Activated CD4-positive, alpha-beta T cell treated with anti-CD3 and anti-CD28 coated beads for 1 hour (primary cell): ENCODE data around the gene AADACL2.
"Not testable (repeated sequence)": the region's sequence is repeated elsewhere in the genome, so short reads cannot be mapped to it uniquely, and the experiment has no call there.

Experiments used
- DNase-seq: peaks from one replicate; pipeline ENCODE4 v3.0.0-alpha.2; 2020

Gene AADACL2

GRCh38 chr3:151766454-151766853 is 32.7 kb downstream of the AADACL2 start:
- no peak for DNase-seq

GRCh38 chr3:151768393-151768930 is 34.7 kb downstream of the AADACL2 start:
- DNase-seq = no peak

GRCh38 chr3:151769175-151769574 is 35.4 kb downstream of the AADACL2 start:
- DNase-seq = no peak

GRCh38 chr3:151770956-151771355 is 37.2 kb downstream of the AADACL2 start:
- no peak for DNase-seq

DNA sequence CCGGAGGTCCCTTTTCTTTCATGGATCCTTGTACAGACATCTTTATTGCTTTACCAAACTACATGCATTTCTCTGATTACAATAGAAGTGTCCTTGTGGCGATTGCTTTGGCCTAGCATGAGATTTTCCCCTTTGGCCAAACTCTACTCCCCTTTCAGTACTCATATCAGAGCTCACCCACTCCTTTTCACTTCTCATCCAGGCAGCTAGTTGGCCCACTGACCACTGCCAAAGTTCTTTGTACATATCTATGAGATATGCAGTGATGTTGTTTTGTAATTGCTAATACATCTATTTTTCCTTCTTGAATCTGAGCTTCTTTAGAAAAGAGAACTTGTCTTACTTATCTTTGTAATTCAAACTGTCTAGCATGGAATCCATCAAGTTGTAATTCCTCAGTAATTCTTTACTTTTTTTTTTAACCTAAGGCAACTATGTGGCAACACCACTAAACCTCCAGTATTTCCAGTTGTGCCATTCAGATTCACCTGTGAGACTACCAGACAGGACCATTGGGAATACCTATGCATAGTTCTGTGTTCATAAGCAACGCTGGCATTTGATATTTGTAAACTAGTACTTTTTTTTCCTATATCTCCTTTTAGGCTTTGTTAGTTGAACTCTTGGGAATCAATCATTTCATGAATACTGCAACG is 39.2 kb downstream of the AADACL2 start:
- DNase-seq = no peak

DNA sequence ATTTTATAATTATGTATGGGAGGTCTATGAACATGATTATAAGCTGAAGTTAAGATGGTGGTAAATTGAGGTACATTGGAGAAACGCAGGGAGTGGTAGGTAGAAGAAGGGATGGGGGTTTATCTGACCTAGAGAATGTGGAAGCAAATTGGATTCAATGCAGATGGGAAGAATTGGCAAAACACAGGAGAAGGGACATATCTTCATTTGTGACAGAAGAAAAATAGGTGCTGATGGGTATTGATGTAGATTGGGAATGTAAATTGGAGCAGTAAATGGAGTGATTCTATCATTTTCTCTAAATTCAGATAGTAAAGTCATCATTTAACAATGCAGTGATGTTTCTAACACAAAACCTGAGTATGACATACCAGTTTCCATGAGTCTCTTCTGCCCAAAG is 40.5 kb downstream of the AADACL2 start:
- no peak for DNase-seq

DNA sequence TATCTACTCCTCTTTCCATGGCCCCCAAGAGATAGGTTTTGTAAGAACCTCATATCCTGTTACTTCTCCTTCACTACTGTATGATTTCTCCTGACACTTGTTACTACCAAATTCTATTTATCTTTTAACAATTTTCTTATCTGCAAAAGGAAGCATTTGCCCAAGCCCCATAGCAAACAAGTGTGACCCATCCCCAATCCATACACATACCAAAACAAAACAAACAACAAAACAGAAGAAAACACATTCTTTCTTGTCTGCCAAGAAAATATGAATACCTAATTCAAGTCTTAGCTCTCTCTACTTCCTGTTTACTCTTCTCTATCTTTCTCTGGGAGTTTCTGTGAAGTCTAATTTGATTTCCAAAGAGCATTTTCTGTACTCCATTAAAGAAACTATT is 41.2 kb downstream of the AADACL2 start:
- no peak for DNase-seq

GRCh38 chr3:151775314-151776258 is 41.9 kb downstream of the AADACL2 start:
- no peak for DNase-seq

DNA sequence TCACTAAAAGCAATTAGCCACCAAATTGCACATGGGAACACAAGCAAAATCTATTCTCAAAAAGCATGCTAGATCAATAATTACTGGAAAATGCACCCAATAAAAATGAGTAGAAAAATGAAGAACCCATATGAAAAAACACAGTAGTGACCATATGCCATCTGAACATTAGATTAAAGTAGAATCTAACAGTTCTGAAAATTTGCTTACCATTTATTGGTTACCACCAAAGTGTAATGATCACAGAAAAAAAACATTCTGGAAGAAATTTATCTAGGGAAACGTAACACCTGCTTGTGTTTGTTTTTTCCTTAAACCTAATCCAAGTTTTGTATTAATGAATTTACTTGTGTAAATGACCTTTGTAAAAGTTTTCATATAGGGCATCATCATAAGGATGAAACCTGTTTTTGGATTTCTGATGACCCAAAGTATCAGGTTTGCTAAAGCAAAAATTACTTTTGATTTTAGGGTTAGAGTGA is 42.6 kb downstream of the AADACL2 start:
- DNase-seq = no peak

DNA sequence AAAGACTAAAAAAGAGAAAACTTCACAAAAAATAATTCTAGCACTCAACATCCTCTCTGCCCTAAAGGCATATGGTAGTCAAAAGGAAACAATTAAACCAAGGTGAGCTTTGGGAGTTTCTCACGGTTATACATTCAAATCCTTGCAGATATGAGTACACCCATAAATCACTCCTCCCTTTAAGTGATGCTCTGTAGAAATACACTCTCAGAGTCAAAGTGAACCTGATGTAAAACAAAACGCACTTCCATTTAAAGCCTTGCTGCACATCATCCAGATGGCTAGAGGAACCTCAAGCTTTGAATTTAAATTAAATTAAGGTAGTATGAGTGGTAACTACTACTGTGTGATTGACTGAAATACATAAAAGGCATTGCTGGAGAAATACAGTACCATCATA is 44.2 kb downstream of the AADACL2 start:
- no peak for DNase-seq

DNA sequence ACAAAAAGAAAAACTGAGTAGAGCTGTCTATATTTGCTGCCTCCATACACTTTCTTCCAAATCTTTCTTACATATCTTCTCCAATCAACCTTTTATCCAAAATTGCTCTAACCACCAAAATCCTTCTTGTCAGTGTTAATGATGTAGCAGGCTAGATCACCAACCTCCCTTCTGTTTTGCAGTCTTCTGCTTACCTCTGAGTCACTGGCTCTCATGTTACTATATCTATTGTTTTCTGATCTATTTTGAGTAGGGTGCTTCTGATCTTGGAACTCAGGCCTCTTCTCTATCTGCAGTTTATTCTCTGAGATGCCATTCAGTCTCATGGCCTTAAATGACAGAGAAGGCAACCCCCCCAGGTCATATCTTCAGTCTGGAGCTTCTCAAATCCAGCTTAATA is 53.9 kb downstream of the AADACL2 start:
- no peak for DNase-seq

DNA sequence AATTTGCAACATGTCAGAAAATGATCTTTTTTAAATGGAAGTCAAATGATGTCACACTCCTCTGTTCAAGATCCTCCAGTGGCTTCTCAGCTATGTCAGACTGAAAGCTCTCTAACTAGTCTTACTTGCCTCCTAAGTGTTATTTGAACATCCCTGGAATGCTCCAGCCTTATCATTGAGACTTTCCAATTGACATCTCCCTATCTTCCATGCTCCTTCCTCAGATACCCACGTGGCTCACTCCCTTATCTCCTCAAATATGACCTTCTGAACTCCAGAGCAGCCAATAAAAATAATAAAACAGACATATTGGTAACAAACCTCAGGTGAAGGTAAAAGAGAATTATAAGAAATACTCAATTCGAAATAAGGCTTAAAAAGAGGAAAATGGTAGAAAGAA is 54.7 kb downstream of the AADACL2 start:
- DNase-seq = no peak

GRCh38 chr3:151789853-151790463 is 56.2 kb downstream of the AADACL2 start:
- DNase-seq = no peak

DNA sequence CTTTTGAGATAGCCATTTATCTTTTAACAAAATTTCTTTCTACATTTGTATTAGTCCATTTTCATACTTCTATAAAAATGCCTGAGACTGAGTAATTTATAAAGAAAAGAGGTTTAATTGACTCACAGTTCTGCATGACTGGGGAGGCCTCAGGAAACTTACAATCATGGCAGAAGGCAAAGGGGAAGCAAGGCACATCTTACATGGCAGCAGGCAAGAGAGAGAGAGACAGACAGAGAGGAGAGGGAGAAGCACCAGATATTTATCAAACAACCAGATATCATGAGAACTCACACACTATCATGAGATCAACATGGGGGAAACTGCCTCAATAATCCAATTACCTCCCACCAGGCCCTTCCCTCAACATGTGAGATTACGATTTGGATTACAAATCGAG is 57.0 kb downstream of the AADACL2 start:
- DNase-seq = not testable (repeated sequence)

DNA sequence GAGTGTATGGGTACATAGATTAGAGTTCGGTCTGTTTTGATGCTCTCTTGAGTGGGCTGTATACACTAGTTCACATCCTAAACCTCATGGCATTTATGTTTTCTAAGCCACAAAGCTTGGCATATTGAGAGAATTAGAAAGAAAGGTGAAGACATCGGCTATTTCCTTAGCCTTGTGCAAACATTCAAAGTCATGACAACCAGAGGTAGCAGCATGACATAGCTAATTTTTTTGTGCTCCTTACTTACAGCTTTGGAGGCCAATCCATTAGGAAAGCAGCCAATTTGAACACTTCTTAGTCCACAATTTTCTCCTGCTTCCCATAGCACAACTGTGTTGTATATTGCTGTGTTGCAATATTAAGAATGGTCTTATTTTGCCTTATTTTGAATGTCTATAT is 58.7 kb downstream of the AADACL2 start:
- DNase-seq = no peak

DNA sequence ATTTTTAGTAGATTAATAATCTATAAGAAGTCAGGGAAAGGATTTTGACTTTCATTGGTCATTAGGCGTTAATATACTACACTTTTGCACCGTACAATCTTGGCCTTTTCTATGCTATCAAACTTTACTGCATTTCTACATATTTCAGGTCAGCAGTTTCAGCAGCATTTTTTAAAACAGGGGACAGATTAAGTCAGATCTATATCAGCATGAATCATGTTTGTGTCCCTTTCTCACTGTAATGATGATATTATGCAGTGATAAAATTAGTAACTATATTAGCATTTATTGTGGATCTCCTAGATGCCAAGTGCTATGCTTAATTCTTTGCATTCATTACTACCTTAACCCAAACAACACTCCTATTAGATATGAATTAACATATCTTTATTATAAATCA is 59.9 kb downstream of the AADACL2 start:
- no peak for DNase-seq

DNA sequence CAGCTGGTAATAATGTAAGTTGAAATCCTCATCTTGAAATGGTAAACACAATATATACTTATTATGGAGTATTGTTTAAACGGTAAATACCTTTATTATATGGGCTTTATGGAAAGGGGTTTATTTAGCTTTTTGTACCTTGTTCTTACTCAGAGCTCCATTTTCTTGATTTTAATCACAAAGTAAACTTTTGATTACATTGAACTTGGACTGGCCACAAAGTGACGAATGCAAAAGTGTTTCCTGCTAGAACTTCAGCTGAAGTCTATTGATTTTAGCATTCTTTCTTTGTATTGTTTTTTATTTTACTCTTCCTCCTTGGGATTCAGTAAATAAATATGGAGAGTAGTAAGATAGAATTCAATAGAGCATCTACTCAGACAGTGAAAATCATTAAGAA is 60.4 kb downstream of the AADACL2 start:
- no peak for DNase-seq

- DNase-seq = no peak
These were observed 61.5 kb downstream of the AADACL2 start for GRCh38 chr3:151795276-151795675.

DNA sequence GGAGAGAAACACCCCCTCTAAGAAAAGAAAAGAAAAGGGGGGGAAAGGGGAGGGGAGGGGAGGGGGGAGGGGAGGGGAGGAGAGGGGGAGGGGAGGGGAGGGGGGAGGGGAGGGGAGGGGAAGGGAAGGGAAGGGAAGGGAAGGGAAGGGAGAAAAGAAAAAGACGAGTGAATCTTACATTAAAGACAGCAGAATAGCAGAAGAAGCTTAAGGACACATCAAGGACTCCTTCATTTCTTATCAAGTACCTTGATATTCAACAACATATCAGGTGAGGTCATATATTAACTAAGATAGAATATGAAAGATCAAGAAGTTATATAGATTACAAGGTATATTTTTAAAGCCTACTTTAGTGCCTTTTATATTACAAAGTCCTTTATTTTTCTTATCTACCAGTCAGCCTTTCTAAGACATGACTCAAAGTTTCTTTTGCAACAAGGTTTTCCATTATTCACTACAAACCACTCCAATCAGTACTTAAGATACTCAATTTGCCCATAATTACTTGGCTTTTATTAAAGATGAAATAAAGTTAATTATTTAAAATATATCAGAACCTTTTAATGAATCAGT is 62.5 kb downstream of the AADACL2 start:
- DNase-seq = no peak

DNA sequence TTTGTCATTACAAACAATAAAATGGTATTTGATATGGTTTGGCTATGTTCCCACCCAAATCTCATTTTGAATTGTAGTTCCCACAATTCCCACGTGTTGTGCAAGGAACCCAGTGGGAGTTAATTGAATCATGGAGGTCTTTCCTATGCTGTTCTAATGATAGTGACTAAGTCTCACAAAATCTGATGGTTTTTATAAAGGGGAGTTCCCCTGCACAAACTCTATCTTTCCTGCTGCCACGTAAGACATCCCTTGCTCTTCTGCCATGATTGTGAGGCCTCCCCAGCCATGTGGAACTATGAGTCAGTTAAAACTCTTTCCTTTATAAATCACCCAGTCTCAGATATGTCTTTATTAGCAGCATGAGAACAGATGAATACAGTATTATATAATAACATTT is 64.7 kb downstream of the AADACL2 start:
- no peak for DNase-seq

- DNase-seq = no peak
These were observed 66.7 kb downstream of the AADACL2 start for GRCh38 chr3:151800431-151800830.

- DNase-seq = no peak
These were observed 70.5 kb downstream of the AADACL2 start for GRCh38 chr3:151804267-151804666.

- DNase-seq = no peak
These were observed 73.1 kb downstream of the AADACL2 start for GRCh38 chr3:151806838-151807237.
